GM12801 (cell line): ENCODE data around the gene NUPR1.

Source experiments
- CTCF ChIP-seq: IDR thresholded peaks from one replicate; pipeline ENCODE4 v1.5.1; 2011; ENCODE audit warnings: control low read depth; ENCODE audit not compliant: insufficient read length; ENCODE audit errors: extremely low read depth

NUPR1 gene

GRCh38 chr16:28491230-28491969, 47.4 kb downstream of the NUPR1 start:
- no peak for TF ChIP-seq CTCF

GRCh38 chr16:28486266-28486665, 52.5 kb downstream of the NUPR1 start:
- no peak for TF ChIP-seq CTCF
